ENCODE data around the gene NVL. TPM values are rescaled to one million over a fixed set of nuclear protein-coding genes. Genes with fewer than 3 reads are reported as not detected.
"Not testable (repeated sequence)": the region's sequence is repeated elsewhere in the genome, so short reads cannot be mapped to it uniquely, and the experiment has no call there.

NVL gene
- total RNA-seq, 1 experiment from 2014 or later, result 25.8 TPM

DNA sequence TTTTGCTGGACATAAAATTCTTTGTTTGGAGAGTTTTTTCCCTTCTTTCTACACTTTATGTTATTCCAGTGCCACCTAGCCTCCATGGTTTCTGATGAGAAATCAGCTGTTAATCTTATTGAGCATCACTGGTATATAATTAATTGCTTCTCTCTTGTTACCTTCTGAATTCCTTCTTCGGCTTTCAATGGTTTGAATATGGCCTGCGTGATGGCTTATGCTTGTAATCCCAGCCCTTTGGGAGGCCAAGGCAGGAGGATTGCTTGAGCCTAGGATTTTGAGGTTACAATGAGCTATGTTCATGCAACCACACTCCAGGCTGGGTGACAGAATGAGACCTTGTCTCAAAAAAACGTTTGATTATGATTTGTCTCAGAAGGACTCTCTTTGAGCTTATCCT is 13.7 kb upstream of the NVL start:
- no peak for DNase-seq

DNA sequence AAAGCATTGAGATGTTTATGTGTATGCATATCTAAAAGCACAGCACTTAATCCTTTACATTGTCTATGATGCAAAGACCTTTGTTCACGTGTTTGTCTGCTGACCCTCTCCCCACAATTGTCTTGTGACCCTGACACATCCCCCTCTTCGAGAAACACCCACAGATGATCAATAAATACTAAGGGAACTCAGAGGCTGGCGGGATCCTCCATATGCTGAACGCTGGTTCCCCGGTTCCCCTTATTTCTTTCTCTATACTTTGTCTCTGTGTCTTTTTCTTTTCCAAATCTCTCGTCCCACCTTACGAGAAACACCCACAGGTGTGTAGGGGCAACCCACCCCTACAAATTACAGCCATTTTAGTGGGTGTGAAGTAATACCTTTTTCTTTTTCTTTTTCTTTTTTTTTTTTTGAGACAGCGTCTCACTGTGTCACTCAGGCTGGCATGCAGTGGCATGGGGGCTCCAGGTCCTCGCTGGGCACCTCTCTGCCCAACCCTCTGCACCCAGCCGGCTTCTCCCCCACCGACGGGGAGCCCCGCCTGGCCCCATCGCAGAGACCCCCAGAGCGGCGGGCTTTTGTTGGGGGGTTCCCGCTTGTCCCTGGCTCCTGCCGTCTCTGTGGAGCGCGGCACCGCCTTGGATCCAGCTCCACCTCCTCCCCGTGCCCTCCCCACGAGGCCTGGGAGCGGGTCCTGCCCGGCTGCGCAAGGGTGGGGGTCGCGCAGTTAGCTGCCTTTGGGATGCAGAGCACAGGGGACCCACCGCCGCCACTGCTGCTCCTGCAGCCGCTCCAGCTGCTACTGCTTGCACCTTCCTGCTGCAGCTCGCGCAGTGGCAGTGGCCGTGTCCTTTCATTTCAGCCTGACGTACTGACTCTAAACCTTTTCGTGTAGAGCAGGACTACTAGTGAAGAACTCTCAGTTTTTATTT is 10.7 kb upstream of the NVL start:
- H3K9me3 ChIP-seq, result peaks cover 28% of the 10 kb centered on the region
- not testable (repeated sequence) for H3K36me3 ChIP-seq, H3K27me3 ChIP-seq
- DNase-seq, result peak; percentile 21
- H3K4me3 ChIP-seq, result peak overlapping the region; percentile 41

More for the DNA sequence above, 13.7 kb upstream of the NVL start:
- Histone ChIP-seq H3K9me3 (peaks cover 26% of the 10 kb centered on the region), H3K4me3 (no peak overlapping the region), H3K27me3 (no peaks in the 10 kb centered on the region), H3K36me3 (no peaks in the 10 kb centered on the region)

DNA sequence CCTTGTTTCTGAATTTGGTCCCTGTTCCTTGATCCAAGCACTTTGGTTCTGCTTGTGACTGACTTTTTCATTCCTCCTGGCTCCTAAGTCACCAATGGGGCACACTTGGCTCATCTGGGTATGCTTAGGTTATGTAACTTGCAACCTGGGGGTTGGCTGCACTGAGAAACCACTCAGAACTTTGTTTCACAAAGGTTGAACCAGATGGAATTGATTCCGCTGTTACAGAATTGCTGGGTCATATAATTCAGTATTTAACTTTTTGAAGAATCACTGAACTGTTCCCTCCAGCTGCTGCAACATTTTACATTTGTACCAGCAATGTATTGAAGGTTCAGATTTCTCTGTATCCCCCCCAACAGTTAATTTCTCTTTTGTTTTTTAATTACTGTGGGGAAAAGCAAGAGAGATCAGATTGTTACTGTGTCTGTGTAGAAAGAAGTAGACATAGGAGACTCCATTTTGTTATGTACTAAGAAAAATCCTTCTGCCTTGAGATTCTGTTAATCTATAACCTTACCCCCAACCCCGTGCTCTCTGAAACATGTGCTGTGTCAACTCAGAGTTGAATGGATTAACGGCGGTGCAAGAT is 9.6 kb upstream of the NVL start:
- Histone ChIP-seq H3K36me3 (no peaks in the 10 kb centered on the region), H3K9me3 (peaks cover 25% of the 10 kb centered on the region), H3K4me3 (no peak overlapping the region), H3K27me3 (no peaks in the 10 kb centered on the region)
- no peak for DNase-seq

DNA sequence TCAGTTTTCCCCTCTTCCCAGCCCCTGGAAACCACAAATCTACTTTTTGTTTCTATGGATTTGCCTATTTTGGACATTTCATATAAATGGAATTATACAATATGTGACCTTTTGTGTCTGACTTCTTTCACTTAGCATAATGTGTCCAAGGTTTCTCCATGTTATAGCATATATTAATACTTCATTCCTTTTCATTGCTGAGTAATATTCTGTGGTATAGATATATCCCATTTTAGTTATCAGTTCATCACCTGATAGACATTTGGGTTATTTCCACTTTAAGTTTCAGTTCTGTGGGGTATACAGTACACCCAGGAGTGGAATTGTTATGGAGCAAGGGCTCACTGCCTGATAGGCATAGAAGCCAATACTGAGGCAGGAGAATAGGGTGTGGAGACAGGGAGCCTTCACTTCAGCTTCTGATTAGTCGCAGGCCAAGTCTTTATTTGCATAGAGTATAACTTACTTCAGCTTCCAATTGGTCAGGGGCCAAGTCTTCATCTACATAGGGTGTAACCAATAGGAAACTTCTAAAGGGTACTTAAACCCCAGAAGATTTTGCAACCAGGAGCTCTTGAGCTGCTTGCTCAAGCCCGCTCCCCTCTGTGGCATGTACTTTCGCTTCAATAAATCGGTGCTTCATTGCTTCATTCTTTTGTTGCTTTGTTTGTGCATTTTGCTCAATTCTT is 8.3 kb upstream of the NVL start:
- Histone ChIP-seq H3K9me3 (peaks cover 14% of the 10 kb centered on the region), H3K36me3 (no peaks in the 10 kb centered on the region), H3K27me3 (no peaks in the 10 kb centered on the region), H3K4me3 (no peak overlapping the region)
- no peak for DNase-seq

DNA sequence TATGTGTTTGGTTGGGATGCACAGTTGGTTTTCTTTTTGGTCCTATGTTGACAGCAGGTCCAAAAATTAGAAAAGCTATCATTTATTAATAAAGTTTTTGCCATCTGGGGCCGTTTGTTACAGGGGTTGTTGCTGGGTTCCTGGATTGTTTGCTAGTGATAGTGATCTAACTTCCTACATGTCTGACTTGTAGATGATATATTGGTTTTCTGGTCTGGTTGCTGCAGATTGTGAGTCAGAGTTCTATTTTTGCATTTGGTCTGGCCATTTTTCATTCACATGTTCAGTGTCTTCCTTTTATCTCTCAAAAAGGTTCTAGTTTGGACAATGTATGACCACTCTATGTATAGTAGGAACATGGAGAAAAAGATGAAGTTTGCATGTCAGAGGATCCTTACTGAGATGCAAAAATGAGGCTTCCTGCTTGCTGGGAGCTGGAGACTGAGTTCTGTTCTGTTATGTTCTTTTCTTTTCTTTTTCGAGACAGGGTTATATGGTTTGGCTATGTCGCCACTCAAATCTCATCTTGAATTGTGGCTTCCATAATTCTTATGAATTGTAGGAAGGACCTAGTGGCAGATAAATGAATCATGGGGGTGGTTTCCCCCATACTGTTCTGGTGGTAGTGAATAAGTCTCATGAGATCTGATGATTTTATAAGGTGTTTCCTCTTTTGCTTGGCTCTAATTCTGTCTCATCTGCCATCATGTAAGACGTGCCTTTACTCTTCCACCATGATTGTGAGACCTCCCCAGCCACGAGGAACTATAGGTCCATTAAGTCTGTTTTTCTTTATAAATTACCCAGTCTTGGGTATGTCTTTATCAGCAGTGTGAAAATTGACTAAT is 4.2 kb upstream of the NVL start:
- DNase-seq, result no peak
- no peaks in the 10 kb centered on the region for H3K36me3 ChIP-seq
- 0 out of 2 replicates have a peak, but pooled peaks cover 2% of the 10 kb centered on the region for H3K9me3 ChIP-seq
- H3K27me3 ChIP-seq, result no peaks in the 10 kb centered on the region
- H3K4me3 ChIP-seq, result no peak overlapping the region

DNA sequence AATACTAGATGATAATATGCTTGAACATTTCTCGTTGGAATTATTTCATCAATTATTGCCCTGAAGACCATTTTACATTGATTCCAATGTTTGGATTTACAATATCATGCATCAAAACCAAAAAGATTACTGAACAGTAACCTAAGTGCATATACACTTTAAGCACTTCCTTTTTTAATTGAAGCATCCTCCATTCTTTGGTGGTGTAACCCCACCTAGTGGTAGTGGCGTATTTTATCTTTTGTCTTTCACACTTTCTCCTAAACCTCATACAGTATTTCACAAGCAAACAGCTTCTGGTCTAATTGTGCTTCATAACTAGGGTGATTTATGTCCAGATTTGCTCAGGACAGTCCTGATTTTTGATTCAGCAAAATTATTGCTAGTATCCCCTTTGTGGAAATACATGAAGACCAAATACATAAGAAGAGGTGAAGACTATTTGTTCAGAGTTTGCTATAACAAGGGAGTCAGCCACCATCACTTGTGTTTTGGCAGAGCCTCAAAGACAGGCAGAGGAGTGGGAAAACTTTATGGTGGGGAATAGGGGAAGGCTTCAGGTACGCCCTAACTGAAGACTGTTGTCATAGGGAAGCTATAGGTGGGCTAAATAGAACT is 3.4 kb upstream of the NVL start:
- Histone ChIP-seq H3K27me3 (no peaks in the 10 kb centered on the region), H3K36me3 (no peaks in the 10 kb centered on the region), H3K9me3 (0 out of 2 replicates have a peak, but pooled peaks cover 2% of the 10 kb centered on the region), H3K4me3 (no peak overlapping the region)
- DNase-seq, result no peak

DNA sequence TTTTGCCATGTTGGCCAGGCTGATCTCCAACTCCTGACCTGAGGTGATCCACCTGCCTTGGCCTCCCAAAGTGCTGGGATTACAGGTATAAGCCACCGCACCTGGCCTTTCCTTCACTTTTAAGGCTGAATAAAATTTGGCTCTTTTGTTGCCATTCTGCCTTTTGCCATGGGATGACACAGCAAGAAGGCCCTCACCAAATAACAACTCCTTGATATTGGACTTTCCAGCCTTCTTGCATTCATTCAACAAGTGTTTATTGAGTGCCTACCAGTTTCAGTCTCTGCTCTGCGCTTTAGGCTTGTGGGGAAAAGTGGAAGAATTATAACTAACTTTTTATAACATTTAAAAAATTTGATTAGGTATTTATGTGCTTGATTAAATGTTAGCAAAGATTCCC is 1.9 kb upstream of the NVL start:
- H3K27me3 ChIP-seq, result no peaks in the 10 kb centered on the region
- peaks cover 11% of the 10 kb centered on the region; the same call in 1 of the 2 replicates for H3K36me3 ChIP-seq
- H3K4me3 ChIP-seq, result no peak overlapping the region
- DNase-seq, result no peak
- H3K9me3 ChIP-seq, result no peaks in the 10 kb centered on the region

DNA sequence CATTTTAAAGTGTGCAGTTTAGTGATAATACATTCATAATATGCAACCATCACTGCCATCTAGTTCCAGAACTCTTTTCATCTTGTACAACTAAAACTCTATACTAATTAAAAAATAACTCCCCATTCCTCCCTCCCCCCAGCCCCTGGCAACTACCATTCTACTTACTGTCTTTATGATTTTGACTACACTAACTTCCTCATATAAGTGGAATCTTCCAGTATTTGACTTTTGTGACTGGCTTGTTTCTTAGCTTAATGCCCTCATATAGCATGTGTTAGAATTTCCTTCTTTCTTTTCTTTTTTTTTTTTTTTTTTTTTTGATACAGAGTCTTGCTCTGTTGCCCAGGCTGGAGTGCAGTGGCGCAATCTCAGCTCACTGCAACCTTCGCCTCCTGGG is 1.4 kb upstream of the NVL start:
- no peaks in the 10 kb centered on the region for H3K27me3 ChIP-seq
- no peaks in the 10 kb centered on the region for H3K9me3 ChIP-seq
- DNase-seq, result no peak
- peaks cover 11% of the 10 kb centered on the region; the same call in 1 of the 2 replicates for H3K36me3 ChIP-seq
- H3K4me3 ChIP-seq, result peak overlapping the region; percentile 95

DNA sequence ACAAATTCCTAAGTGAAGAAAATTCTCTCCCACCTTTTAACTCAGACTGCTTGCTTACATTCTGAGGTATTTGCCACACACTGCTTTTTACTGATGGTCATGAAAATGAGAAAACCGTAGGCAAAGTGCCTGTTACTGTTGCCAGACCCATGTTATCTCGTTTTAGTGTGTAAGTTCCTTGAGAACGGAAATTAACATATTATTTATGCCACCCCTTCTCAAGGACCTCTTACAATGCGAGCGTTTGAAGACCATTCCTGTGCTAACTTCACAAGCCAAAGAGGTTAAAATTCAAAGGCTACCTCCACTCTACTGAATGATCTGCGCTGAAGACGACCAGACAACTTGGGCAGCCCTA is 509 bp downstream of the NVL start:
- Histone ChIP-seq H3K27me3 (no peaks in the 10 kb centered on the region), H3K4me3 (peak overlapping the region; percentile 95), H3K9me3 (no peaks in the 10 kb centered on the region), H3K36me3 (peaks cover 20% of the 10 kb centered on the region)
- no peak for DNase-seq

DNA sequence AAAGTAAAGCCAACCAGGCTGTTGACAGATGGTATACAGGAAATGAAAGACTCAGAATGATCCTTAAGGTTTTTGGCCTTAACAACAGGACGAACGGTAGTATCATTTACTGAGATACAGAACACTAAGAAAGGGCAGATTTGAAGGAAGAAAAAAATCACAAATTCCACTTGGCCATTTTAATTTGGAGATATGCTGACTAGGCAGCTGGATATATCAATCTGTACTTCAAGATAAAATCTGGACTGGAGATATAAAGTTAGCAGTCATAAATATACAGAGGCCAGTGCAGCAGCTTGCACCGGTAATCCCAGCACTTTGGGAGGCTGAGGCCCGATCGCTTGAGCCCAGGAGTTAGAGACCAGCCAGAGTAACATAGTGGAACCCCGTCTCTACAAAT is 1.3 kb downstream of the NVL start:
- no peaks in the 10 kb centered on the region for H3K27me3 ChIP-seq
- peak overlapping the region; percentile 95 for H3K4me3 ChIP-seq
- no peak for DNase-seq
- H3K9me3 ChIP-seq, result no peaks in the 10 kb centered on the region
- peaks cover 27% of the 10 kb centered on the region for H3K36me3 ChIP-seq

DNA sequence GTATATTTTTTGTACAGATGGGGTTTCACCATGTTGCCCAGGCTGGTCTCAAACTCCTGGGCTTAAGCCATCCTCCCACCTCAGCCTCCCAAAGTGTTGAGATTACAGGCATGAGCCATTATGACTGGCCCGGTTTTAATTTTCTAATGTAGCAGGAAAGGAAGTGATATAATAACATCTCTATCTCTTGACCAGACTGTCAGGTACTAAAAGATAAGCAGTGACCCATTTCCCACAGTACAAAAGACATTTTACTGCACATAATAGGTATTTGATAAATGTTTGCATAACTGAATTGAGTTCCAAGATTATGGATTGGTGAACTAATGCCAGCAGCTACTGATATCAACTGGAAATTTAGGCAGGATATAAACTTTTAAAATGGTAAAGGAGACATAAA is 4.0 kb downstream of the NVL start:
- Histone ChIP-seq H3K9me3 (no peaks in the 10 kb centered on the region), H3K36me3 (peaks cover 37% of the 10 kb centered on the region), H3K27me3 (no peaks in the 10 kb centered on the region), H3K4me3 (no peak overlapping the region)
- DNase-seq, result no peak

DNA sequence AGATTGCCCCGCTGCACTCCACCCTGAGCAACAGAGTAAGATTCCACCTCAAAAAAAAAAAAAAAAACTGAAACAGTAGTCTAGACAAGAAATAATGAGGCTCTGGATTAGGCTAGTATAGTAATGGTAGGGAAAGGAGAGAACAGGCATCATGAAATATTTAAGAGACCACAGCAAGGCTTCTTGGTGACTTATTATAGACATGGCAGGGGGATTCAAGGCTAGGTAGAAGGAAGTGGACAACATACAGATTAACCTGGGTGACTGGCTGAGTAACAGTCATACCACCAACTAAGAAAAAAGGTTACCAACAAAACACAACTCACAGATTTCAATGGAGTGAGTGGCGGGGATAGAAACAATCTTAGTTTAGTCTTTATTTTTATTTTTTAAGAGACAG is 8.3 kb downstream of the NVL start:
- Histone ChIP-seq H3K36me3 (peaks cover 41% of the 10 kb centered on the region), H3K27me3 (no peaks in the 10 kb centered on the region), H3K4me3 (no peak overlapping the region), H3K9me3 (no peaks in the 10 kb centered on the region)
- DNase-seq, result no peak

DNA sequence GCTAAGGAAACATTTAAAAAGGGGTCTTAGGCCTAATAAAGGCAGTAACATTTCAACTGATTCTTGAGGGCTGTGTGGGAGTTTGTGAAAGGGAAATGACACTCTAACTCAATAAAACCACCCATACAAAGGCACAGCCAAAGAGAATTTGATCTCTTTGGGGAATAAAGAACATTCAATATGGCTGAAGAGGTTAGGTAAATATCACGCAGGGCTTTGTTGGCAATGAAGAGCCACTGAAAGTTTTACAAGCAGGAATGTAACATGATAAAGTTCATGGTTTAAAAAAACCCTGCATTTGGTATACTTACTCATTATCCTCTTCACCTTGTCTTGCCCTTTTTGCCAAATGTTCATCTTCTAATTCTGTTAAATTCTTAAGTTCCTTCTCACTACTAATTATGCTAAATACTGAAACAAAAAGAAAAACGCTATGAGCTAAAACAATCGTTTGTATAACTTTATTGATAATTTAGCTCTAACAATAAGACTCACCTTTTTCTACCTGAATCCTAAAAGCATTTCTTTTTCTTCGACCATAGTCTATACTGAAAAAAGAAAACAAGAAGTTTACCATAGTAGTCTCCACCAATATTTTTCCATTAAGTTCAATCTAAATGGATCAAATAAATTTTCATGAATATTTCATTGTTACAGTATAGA is 12.5 kb downstream of the NVL start:
- no peak for DNase-seq
- H3K9me3 ChIP-seq, result no peaks in the 10 kb centered on the region
- peaks cover 35% of the 10 kb centered on the region for H3K36me3 ChIP-seq
- no peak overlapping the region for H3K4me3 ChIP-seq
- no peaks in the 10 kb centered on the region for H3K27me3 ChIP-seq

DNA sequence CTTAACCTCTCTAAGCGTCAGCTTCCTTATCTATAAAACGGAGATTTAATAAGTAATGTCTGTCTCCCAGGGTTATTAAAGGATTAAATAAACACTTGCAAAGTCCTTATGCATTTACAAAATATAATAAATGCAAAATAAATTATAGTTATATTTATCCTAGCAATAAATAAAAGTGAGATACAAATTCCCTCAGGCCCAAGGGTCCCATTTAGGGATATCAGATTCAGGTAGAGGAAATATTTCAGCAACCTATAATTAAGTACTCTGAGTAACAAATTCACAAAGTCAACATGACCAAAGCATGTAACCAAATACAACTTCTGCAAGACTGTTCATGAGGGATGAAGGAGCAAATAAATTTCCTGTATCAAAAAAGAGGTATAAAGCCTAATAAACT is 17.9 kb downstream of the NVL start:
- Histone ChIP-seq H3K9me3 (no peaks in the 10 kb centered on the region), H3K36me3 (peaks cover 46% of the 10 kb centered on the region), H3K27me3 (no peaks in the 10 kb centered on the region), H3K4me3 (no peak overlapping the region)
- DNase-seq, result no peak

DNA sequence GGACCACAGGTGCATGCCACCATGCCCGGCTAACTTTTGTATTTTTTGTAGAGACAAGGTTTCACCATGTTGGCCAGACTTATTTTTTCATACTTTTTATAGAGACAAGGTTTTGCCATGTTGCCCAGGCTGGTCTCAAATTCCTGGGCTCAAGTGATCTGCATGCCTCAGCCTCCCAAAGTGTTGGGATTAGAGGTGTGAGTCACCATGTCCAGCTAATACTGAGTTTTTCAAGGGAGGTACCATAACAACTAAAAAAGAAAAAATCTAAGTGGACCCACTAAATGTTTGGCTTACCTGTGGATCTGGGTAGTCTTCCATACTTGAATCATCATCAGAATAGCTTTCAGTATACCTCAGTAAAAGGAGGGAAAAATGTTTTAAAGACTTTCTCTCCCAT is 18.5 kb downstream of the NVL start:
- H3K9me3 ChIP-seq, H3K4me3 ChIP-seq, H3K27me3 ChIP-seq: not testable (repeated sequence)
- peaks cover 51% of the 10 kb centered on the region for H3K36me3 ChIP-seq
- DNase-seq, result peak; percentile 28

DNA sequence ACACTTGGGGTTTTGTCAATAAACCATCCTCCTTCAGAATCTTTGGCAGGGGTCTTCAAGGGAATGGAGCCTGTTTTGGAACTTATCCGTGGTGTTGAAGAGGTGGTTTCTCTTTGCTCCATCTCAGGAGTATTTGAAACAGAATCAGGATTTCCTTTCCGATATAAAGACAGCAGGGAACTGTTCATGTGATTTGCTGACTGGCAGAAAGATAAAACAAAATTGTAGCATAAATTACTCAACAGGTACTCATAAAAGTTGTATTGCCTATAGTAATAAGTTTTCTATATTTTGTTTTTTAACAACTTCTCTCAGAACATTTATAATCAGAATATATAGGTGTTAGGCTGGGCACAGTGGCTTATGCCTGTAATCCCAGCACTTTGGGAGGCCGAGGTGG is 21.9 kb downstream of the NVL start:
- Histone ChIP-seq H3K4me3 (no peak overlapping the region), H3K9me3 (no peaks in the 10 kb centered on the region), H3K27me3 (no peaks in the 10 kb centered on the region), H3K36me3 (peaks cover 59% of the 10 kb centered on the region)
- no peak for DNase-seq

All from MG63 (cell line).